CD4-positive, alpha-beta T cell treated with Interleukin-15 for 4 hours (primary cell): ENCODE measurements around the gene MAN2A1.
"Not testable (repeated sequence)": the region's sequence is repeated elsewhere in the genome, so short reads cannot be mapped to it uniquely, and the experiment has no call there.

Source experiments
- DNase-seq: peaks from one replicate; pipeline ENCODE4 v3.0.0-alpha.2; 2020; ENCODE audit warnings: low spot score

MAN2A1 gene

GRCh38 chr5:109868737-109869136 is 179.0 kb downstream of the MAN2A1 start:
- no peak for DNase-seq

- DNase-seq = no peak
Observed at GRCh38 chr5:109873687-109874086, 184.0 kb downstream of the MAN2A1 start.

- no peak for DNase-seq
Observed at GRCh38 chr5:109874108-109874507, 184.4 kb downstream of the MAN2A1 start.

GRCh38 chr5:109876030-109876725 is 186.5 kb downstream of the MAN2A1 start:
- DNase-seq = no peak

GRCh38 chr5:109876941-109877669 is 187.4 kb downstream of the MAN2A1 start:
- no peak for DNase-seq

DNA sequence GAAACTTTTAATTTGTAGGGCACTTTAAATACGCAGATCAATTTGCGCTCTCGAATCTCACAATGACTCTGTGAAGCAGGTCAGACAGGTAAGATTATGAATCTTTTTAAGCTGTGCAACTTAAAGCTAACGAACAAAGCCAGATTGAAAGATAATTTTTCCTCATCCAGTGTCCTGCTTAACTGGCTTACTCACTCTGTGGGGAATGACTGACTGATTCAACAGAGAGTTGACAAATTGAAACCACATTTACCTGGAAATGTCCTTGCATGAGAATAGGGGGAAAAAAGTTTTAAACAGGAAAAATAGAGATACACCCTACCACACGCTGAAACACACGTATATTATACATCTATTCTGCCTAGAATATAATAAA is 187.9 kb downstream of the MAN2A1 start:
- DNase-seq = no peak

- DNase-seq = no peak
Observed at GRCh38 chr5:109878887-109879286, 189.2 kb downstream of the MAN2A1 start.

DNA sequence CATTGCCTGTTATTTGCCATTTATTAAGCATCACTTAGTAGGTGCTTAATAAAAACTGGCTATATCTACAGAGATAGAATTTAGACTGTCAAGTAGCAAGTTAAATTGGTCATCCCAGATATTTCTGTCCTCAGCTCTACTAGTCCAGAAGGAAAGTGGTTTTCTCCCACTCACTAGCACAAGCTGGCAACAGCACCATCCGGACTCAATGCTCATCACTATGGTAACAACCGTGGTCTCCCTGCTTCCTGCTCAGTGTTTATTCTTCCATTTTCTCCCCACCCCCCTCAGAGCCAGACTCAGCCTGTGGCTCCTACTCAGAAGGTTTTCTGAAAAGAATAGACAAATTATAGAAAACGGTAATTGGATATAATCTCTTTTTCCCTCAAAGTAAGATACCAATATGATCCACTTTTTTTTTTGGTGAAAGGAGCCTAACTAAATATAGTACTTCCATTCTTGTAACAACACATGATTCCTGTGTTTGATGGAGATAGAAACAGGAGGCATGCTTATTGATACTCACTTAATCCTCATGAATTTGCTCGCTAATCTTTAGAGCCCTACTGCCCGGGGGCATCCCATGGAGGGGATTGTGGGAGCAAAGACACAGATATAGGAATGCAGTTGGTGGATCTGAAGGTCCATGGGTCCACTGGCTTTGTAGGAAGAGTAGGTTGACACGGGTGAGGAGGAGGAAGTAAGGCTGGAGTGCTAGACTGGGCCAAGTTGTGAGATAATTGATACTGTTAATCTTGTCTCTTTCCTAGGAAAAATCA is 191.4 kb downstream of the MAN2A1 start:
- no peak for DNase-seq

GRCh38 chr5:109882546-109882945 is 192.8 kb downstream of the MAN2A1 start:
- no peak for DNase-seq

DNA sequence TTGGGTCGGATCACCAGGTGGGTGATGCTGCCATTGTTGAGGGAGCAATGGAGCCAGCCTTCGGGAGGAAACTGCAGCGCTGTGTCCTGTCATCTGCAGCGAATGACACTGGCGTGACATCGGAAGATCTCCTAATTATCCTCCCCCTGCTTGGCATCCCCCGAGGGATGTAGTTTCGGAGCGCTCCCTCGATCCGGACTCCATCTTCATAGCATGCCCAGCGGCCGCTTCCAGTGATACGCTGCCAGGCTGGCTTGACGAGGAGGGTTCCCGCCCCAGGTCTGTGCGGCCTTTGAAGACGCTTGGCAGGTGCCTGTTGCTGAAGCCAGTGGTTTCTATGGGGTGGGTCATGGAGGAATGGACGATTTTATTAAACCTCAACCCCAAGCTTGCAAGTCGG is 194.9 kb downstream of the MAN2A1 start:
- DNase-seq = no peak

DNA sequence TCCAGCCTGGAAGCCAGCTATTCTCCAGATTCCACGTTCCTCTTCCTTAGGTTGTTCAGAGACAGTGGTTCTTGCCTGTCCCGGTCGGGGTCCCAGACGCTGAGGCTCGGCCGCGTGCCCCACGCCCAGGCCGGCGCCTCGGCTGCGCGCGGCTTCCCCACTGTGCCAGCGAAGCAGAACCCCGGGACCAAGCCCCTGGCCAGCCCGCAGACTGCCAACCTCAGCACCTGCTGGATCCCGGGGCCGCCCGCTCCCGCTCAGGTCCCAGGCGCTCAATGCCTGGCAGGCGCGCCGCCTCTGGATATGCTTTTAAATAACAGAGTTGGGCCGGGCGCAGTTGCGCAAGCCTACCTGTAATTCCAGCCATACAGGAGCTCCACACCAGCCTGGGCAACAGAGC is 195.5 kb downstream of the MAN2A1 start:
- no peak for DNase-seq

GRCh38 chr5:109888989-109889388 is 199.3 kb downstream of the MAN2A1 start:
- DNase-seq = no peak

GRCh38 chr5:109893271-109893670 is 203.5 kb downstream of the MAN2A1 start:
- DNase-seq = not testable (repeated sequence)

DNA sequence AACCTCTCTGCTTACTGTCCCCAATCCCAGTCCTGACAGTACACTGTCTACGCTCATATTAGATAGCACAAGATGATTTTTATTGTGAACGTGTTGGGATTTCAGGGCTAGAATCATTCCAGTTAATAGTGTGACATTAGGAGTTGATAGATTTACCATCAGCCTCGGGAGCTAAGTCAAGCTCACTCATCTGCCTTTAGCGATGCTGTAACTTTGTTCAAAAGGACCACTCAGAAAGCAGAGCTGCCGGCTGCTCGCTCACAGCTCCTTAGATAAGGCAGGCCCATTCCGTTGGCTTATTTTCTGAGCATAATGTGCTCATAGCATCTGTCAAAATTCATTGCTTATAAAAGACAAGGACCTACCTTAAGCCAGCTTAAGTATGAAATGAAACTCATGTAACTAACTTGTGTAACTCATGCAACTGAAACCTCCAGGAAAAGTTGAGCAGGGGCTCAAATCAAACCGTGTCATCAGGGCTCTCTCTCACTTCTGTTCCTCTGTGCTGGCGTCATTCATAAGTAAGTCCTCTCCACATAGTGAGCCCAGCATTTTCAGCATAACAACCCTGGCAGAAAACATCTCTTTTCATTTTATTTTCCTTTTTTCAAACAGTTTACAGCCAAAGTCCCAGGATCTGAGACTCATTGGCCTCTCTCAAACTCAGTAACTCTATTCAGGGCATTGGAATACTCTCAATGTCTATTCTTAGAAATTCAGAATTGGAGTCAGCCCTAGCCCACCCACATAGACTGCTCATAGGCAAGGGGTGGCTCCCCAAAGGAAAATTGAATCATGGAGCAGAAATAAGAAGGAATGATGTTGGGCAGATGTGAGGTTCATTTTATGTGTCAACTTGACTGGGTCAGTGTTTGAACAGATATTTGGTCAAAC is 208.8 kb downstream of the MAN2A1 start:
- no peak for DNase-seq

DNA sequence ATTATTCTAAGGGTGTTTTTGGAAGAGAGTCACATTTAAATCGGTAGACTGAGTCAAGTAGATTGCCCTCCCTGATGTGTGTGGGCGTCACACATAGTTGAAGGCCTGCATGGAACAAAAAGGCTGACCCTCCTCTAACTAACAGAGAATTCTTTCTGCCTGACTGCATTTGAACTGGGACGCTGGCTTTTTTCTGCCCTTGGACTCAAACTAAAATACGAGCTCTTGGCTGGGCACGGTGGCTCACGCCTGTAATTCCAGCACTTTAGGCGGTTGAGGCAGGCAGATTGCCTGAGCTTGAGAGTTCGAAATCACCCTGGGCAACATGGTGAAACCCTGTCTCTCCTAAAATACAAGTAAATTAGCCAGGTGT is 209.4 kb downstream of the MAN2A1 start:
- no peak for DNase-seq

DNA sequence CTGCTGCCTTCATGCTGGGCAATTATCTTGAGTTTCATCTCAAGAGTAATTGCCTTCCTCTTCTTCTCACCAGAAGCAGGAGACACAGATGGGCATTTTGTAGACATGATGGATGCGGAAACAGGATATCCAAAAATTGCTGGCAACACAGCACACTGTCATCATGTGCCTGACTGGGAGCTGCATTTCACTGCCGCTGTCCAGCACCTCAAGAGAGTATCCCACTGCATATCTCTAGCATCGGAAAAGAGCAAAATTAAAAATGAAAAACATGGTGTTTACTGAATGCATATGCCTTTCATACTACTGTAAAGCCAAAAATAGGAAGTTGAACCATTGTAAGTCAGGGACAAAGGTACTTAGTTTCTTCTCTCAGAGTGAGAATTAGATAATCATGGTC is 210.7 kb downstream of the MAN2A1 start:
- no peak for DNase-seq

DNA sequence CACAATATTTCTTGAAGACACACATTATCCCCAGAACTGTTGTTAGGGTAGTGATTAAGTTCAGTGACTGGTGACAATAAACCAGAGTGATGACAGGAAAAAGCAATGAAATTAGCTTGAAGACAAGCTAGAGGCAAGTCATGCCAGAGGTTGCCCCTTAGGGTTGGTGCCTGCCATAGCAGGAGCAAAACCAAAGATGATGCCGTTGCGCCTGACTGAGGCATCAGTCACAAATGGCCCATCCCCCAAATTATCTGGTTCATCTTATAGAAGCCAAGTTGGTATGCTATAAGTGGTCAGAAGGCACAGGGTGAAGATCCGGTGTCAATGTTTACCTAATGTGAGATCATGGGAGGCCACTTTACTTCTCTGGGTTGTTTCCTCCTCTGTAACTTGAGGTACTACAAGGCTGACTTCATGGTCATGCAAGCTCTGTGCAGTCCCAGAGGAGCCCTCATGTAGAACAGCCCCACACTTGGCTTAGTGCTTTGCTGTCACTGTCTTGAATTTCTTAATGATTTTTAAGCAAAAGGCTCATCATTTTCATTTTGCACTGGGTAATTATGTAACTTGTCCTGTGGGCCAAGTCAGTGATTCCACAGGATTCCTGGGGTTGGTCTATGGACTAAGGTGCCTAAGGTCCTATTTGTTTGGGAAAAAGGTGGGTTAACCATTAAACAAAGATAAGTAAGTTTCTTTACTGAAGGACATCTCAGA is 211.3 kb downstream of the MAN2A1 start:
- no peak for DNase-seq

GRCh38 chr5:109901628-109901981 is 211.9 kb downstream of the MAN2A1 start:
- DNase-seq = no peak

DNA sequence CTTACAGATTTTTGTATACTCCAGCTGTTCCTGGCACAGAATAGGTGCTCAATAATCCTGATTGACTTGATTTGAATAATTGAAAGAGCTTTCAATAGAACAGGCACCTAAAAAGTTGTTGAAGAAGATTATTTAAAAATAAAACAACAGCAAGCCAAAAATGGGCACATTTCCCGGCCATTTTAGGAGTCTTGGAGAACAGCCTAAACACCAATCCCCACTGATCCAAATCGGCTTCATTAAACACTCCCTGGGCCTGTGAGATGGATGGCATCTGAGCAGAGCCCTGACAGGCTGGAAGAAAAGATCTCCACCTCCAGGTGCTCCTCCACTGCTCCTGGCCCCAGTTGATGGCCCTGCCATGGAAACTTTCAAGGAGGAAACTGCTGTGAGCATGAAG is 213.3 kb downstream of the MAN2A1 start:
- no peak for DNase-seq

DNA sequence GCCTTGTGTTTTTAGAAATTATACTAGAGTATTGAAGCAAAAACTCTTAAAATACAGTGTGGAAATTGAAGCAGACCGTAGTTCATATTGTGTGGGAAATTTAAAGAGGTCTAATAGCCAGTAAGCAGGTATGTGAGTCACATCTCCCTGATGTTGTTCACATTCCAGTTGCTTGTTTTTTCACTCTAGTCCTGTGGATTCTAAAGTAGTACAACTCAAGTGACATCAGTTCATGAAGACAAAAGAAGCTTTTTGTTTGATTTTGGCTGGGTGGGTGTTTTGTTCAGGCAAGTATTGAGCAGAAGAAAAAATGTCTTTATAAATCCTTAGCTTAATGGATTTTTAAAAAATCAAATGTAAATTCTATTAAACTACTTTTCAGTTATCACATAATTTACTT is 216.2 kb downstream of the MAN2A1 start:
- no peak for DNase-seq

- DNase-seq = no peak
Observed at GRCh38 chr5:109907189-109907588, 217.5 kb downstream of the MAN2A1 start.

- DNase-seq = no peak
Observed at GRCh38 chr5:109907731-109908130, 218.0 kb downstream of the MAN2A1 start.
